Measurements from ENCODE around the gene REV3L.

REV3L gene

GRCh38 chr6:111347589-111347988 lies 135.4 kb downstream of the REV3L start:
- H3K27ac ChIP-seq, result no peak overlapping the region
- TF ChIP-seq, protein P1, sequence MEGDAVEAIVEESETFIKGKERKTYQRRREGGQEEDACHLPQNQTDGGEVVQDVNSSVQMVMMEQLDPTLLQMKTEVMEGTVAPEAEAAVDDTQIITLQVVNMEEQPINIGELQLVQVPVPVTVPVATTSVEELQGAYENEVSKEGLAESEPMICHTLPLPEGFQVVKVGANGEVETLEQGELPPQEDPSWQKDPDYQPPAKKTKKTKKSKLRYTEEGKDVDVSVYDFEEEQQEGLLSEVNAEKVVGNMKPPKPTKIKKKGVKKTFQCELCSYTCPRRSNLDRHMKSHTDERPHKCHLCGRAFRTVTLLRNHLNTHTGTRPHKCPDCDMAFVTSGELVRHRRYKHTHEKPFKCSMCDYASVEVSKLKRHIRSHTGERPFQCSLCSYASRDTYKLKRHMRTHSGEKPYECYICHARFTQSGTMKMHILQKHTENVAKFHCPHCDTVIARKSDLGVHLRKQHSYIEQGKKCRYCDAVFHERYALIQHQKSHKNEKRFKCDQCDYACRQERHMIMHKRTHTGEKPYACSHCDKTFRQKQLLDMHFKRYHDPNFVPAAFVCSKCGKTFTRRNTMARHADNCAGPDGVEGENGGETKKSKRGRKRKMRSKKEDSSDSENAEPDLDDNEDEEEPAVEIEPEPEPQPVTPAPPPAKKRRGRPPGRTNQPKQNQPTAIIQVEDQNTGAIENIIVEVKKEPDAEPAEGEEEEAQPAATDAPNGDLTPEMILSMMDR (IDR thresholded peaks at IDR 0.05), result no peak
- TF ChIP-seq ZFX (IDR thresholded peaks at IDR 0.05; ENCODE audit: borderline replicate concordance), result no peak

DNA sequence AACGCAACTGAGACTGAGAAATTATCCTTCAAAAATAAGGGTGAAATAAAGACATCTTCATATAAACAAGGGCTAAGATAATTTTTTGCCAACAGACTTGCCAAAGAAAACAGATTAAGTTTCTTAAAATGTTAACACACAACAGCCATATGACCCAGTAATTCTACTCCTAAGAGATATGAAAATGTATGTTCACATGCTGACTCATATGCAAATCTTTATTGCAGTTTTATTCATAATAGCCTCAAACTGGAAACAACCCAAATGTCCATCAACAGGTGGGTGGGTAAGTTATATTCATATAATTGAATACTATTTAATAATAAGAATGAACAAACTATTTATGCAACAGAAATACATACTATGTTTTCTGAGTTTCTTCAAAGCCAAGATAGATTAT lies 140.1 kb downstream of the REV3L start:
- H3K27ac ChIP-seq, result no peak overlapping the region
- TF ChIP-seq, protein P1 (IDR thresholded peaks at IDR 0.05), result no peak
- TF ChIP-seq ZFX (IDR thresholded peaks at IDR 0.05; ENCODE audit: borderline replicate concordance), result no peak

DNA sequence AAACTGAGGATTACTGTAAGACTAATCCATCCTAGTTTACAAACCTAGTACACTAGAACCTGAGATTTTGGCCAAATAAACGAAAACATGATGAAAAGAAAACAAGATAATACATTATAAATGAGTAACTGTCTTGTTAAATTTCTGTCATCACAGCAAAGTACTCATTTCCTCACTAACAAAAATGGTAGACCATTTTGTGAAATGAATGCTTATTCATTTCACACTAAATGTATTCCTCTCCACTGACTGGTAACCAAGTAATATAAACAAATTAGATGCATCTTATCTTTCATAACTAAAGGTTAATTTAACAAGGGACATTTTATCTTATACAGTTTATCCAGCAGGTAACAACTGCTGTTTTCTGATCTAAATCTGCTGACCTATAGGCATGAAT lies 143.7 kb downstream of the REV3L start:
- TF ChIP-seq ZFX (IDR thresholded peaks at IDR 0.05; ENCODE audit: borderline replicate concordance), result no peak
- TF ChIP-seq, protein P1 (IDR thresholded peaks at IDR 0.05), result no peak
- H3K27ac ChIP-seq, result no peak overlapping the region

- no peak for TF ChIP-seq ZFX (IDR thresholded peaks at IDR 0.05; ENCODE audit: borderline replicate concordance)
- TF ChIP-seq, protein P1 (IDR thresholded peaks at IDR 0.05), result no peak
- H3K27ac ChIP-seq, result no peak overlapping the region
Measured at GRCh38 chr6:111338843-111339242, 144.2 kb downstream of the REV3L start.

DNA sequence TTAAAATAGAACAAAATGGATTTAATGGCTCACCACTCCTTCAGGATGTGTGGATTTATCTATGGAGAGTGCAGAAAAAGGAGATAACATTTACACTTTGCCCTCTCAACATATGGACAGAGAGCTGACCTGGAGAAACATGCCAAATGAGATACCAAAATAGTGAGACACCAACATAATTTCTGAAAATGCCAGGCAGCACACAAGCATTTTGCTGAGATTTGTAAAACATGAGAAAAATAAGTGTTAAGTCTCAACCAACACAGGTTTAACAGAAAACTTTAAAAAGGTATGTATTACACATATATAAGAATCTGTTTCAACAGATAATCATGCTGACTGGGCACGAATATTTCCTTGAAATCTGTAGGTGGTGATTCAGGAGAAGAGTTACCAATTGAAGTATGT lies 145.2 kb downstream of the REV3L start:
- TF ChIP-seq, protein P1 (IDR thresholded peaks at IDR 0.05), result no peak
- no peak for TF ChIP-seq ZFX (IDR thresholded peaks at IDR 0.05; ENCODE audit: borderline replicate concordance)
- H3K27ac ChIP-seq, result no peak overlapping the region

DNA sequence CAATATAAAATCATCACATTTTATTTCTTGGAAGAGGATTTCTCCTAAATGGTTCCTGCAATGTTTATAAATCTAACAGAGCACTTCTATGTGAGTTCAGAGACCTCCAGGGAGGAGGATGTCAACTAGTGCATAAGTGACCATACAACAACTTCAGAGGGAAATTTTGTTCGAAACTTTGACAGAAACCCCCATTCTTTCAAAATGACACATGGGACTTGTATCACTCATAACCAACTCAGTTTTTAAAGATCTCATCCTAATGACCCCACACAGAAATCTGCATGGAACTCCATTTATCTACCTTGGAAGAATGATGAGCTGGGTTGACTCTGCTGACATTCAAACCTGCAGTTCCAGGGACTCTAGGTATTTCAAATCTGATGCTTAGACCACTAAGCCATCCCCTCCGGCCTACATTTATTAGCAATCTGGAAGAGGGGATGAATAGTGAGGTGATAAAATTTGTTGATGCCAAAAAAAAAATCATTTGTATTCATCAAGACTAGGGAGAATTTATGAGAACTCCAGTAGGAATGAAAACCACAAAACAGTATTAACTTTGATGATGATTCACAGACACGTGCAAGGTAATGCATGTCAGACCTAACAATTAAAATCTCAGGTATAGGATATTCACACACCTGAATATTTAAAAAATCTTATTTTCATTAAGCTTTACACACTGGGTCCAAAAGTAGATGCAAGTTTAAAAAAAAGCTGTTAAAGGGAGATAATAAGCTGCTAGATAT lies 153.0 kb downstream of the REV3L start:
- TF ChIP-seq, protein P1 (IDR thresholded peaks at IDR 0.05), result no peak
- TF ChIP-seq ZFX (IDR thresholded peaks at IDR 0.05; ENCODE audit: borderline replicate concordance), result no peak
- H3K27ac ChIP-seq, result no peak overlapping the region

- no peak overlapping the region for H3K27ac ChIP-seq
- TF ChIP-seq ZFX (IDR thresholded peaks at IDR 0.05; ENCODE audit: borderline replicate concordance), result no peak
- TF ChIP-seq, protein P1 (IDR thresholded peaks at IDR 0.05), result no peak
Measured at GRCh38 chr6:111326563-111326962, 156.5 kb downstream of the REV3L start.
